ENCODE results near the gene ATP9A. TPM values are rescaled to one million over a fixed set of nuclear protein-coding genes. Genes with fewer than 3 reads are reported as not detected.

ATP9A gene
- total RNA-seq, 1 experiment from 2014 or later = 12.1 TPM

DNA sequence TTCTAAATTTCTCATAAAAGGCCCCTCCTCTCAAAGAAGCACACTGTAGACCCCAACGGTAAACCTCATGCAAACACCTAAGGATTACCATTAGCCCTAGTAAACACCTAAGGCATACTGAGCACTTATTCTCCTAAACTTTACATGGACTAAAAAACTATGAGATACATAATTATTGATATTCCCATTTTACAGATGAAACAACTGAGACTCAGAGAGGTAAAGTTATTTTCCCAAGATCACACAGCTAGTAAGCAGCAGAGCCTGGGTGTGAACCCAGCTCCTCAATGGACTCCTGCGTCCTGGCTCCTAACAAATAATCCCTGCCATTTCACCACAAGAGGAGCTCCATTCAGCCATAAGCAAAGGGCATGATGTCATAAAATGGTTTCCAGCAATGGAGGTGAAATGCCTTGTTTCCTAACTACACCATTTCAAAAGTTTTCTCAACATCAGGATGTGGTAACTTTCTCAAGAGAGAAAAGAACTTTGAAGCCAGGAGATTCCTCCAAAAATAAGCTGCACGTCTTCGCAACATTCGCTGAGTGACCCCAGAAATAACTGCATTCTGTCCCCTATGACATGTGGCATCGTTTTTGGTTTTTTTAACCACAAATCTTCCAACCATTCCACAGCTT lies 4.1 kb downstream of the ATP9A start:
- Histone ChIP-seq H2BK5ac (ENCODE audit: insufficient read length, low read length) (no peak overlapping the region), H4K8ac (replicated peaks; ENCODE audit: insufficient read length, low read depth, low read length) (no peak overlapping the region), H3K4me2 (ENCODE audit: insufficient read depth, insufficient read length, low read length) (no peak overlapping the region), H4K5ac (ENCODE audit: insufficient read length, low read depth, low read length) (no peak overlapping the region), H3K79me2 (ENCODE audit: insufficient read depth, low read length) (no peaks in the 10 kb centered on the region), H2AK5ac (ENCODE audit: insufficient read length, low read length) (peak overlapping the region; percentile 65), H3K23ac (ENCODE audit: insufficient read length, low read depth, low read length) (no peak overlapping the region), H3K14ac (ENCODE audit: insufficient read depth, low read length) (no peak overlapping the region), H3K27me3 (ENCODE audit: insufficient read depth, low read length) (no peaks in the 10 kb centered on the region), H2BK15ac (ENCODE audit: low read depth, low read length) (no peak overlapping the region), H3K9ac (ENCODE audit: extremely low read depth, insufficient read length, low read length) (no peak overlapping the region), H3K4me1 (ENCODE audit: insufficient read depth, low read length) (no peaks in the 10 kb centered on the region), H4K20me1 (ENCODE audit: control insufficient read depth, insufficient read depth, insufficient read length) (no peaks in the 10 kb centered on the region), H2BK12ac (ENCODE audit: insufficient read length, low read depth, low read length) (no peak overlapping the region), H3K9me3 (ENCODE audit: control insufficient read depth, low read depth, low read length) (no peaks in the 10 kb centered on the region), H3K56ac (ENCODE audit: insufficient read length, low read depth, low read length) (no peak overlapping the region), H3K79me1 (ENCODE audit: insufficient read depth, low read depth, low read length, poor library complexity, severe bottlenecking) (no peaks in the 10 kb centered on the region), H3K4ac (ENCODE audit: low read depth, low read length) (no peak overlapping the region), H4K91ac (ENCODE audit: insufficient read length, low read depth, low read length) (no peak overlapping the region), H3K27ac (ENCODE audit: insufficient read length, low read depth, low read length) (no peak overlapping the region), H3T11ph (ENCODE audit: low read length) (no peak overlapping the region), H3K23me2 (ENCODE audit: insufficient read length, low read depth, low read length, poor library complexity, severe bottlenecking) (peaks cover 8% of the 10 kb centered on the region), H2BK20ac (ENCODE audit: low read depth, low read length, poor library complexity, severe bottlenecking) (no peak overlapping the region), H2AFZ (ENCODE audit: low read length) (no peak overlapping the region), H2BK120ac (ENCODE audit: low read depth, low read length, poor library complexity, severe bottlenecking) (no peak overlapping the region), H3K18ac (ENCODE audit: insufficient read length, low read depth, low read length) (no peak overlapping the region)
- H3K36me3 Mint-ChIP-seq (ENCODE audit: insufficient read depth in 1 of 3, low read depth in 3 of 3) = peaks cover 5 to 14% (median 9%) of the 10 kb centered on the region in 3 experiments
- peaks cover 20 to 22% of the 10 kb centered on the region in 2 experiments for H3K4me1 Mint-ChIP-seq
- H3K9me3 Mint-ChIP-seq = peaks cover 5% of the 10 kb centered on the region in 2 experiments; a peak in 4 of 5 replicates
- H3K27me3 Mint-ChIP-seq (ENCODE audit: low read depth) = peaks cover 5% of the 10 kb centered on the region
- DNase-seq = no peak
- TF ChIP-seq, protein P1, sequence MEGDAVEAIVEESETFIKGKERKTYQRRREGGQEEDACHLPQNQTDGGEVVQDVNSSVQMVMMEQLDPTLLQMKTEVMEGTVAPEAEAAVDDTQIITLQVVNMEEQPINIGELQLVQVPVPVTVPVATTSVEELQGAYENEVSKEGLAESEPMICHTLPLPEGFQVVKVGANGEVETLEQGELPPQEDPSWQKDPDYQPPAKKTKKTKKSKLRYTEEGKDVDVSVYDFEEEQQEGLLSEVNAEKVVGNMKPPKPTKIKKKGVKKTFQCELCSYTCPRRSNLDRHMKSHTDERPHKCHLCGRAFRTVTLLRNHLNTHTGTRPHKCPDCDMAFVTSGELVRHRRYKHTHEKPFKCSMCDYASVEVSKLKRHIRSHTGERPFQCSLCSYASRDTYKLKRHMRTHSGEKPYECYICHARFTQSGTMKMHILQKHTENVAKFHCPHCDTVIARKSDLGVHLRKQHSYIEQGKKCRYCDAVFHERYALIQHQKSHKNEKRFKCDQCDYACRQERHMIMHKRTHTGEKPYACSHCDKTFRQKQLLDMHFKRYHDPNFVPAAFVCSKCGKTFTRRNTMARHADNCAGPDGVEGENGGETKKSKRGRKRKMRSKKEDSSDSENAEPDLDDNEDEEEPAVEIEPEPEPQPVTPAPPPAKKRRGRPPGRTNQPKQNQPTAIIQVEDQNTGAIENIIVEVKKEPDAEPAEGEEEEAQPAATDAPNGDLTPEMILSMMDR (conservative IDR thresholded peaks at IDR 0.05) = no peak
- no peak overlapping the region; a peak in 1 of 7 replicates for H3K27ac Mint-ChIP-seq
- no CpG with 5 or more reads among the region's 6 CpGs for WGBS (ENCODE audit: extremely low coverage, insufficient read length, low lambda C conversion rate)
- no peak overlapping the region for H3K4me3 Mint-ChIP-seq

All from H9 (cell line).